ENCODE data around the gene PARP12. TPM values are rescaled to one million over a fixed set of nuclear protein-coding genes. Genes with fewer than 3 reads are reported as not detected.
A peak's percentile ranks its signal among the peaks of the same experiment; 100 is the strongest.

The PARP12 gene
- total RNA-seq, 6 experiments from 2014 or later: 15.7 to 33.1 (median 23.3) TPM

DNA sequence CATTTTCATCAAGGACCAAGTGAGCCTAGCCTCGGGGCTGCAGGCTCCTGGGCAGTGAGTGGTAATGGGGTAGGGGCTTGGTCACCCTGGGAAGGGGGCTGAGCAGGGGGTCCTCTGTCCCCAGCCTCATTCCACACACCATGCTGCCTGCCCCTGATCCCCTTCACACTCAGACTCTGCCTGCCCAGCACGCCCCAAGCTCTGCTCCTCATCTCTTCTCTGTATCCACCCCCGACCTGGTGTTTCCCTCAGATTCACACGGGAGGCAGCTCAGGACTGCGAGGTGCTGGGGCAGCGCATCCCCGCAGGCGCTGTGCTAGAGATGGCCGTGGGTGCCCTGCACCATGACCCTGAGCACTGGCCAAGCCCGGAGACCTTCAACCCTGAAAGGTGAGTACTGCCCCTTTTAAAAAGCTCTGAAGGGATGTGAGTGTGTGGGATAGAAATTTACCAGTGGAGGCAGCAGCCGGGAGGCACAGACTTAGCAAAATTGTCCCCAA lies 47.2 kb downstream of the PARP12 start:
- ATAC-seq (no peak), DNase-seq (peak in 1 of 3 donors; percentile 26)
- Histone ChIP-seq H3K27me3 (no peaks in the 10 kb centered on the region), H3K4me1 (no peaks in the 10 kb centered on the region), H3K36me3 (no peaks in the 10 kb centered on the region), H3K4me3 (no peak overlapping the region), H3K27ac (no peak overlapping the region), H3K9me3 (no peaks in the 10 kb centered on the region)
- 75% methylated on average over 2 of the region's 11 CpGs for WGBS (ENCODE audit: insufficient coverage, low coverage, low lambda C conversion rate, missing lambda C conversion rate)
- intact Hi-C loops (cut with DNase I): no loop called here
- no peak for TF ChIP-seq POLR2A (IDR thresholded peaks at IDR 0.05)
- TF ChIP-seq, protein P1, sequence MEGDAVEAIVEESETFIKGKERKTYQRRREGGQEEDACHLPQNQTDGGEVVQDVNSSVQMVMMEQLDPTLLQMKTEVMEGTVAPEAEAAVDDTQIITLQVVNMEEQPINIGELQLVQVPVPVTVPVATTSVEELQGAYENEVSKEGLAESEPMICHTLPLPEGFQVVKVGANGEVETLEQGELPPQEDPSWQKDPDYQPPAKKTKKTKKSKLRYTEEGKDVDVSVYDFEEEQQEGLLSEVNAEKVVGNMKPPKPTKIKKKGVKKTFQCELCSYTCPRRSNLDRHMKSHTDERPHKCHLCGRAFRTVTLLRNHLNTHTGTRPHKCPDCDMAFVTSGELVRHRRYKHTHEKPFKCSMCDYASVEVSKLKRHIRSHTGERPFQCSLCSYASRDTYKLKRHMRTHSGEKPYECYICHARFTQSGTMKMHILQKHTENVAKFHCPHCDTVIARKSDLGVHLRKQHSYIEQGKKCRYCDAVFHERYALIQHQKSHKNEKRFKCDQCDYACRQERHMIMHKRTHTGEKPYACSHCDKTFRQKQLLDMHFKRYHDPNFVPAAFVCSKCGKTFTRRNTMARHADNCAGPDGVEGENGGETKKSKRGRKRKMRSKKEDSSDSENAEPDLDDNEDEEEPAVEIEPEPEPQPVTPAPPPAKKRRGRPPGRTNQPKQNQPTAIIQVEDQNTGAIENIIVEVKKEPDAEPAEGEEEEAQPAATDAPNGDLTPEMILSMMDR (IDR thresholded peaks at IDR 0.05): no peak

DNA sequence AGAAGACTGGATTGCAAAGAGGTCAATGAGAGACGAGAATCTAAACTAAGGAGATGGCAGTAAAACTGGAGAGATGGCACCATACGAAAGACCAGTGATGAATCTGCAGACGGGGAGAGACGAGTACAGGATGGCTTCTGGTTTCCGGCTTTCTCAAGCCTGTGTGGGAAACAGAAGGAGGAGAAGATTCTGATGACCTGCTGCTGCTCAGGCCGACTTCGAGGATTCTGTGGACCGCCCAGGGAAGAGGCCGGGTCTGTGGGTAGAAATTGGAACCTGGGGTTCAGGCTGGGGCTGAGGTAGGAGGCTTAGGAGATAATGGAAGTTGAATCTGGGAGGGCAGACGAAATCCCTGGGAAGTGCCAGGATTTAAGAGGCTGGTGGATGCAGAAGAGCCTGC lies 48.6 kb downstream of the PARP12 start:
- Histone ChIP-seq H3K27me3 (no peaks in the 10 kb centered on the region), H3K27ac (no peak overlapping the region), H3K4me3 (no peak overlapping the region), H3K36me3 (no peaks in the 10 kb centered on the region), H3K4me1 (peaks cover 0 to 1% (median 0%) of the 10 kb centered on the region in 4 donors), H3K9me3 (no peaks in the 10 kb centered on the region)
- 86% methylated on average over 10 of the region's 10 CpGs for WGBS (ENCODE audit: insufficient coverage, low coverage, low lambda C conversion rate, missing lambda C conversion rate)
- intact Hi-C loops (cut with DNase I): no loop called here
- TF ChIP-seq, protein P1 (IDR thresholded peaks at IDR 0.05): no peak
- no peak for TF ChIP-seq POLR2A (IDR thresholded peaks at IDR 0.05)
- no peak for ATAC-seq
- DNase-seq: no peak

DNA sequence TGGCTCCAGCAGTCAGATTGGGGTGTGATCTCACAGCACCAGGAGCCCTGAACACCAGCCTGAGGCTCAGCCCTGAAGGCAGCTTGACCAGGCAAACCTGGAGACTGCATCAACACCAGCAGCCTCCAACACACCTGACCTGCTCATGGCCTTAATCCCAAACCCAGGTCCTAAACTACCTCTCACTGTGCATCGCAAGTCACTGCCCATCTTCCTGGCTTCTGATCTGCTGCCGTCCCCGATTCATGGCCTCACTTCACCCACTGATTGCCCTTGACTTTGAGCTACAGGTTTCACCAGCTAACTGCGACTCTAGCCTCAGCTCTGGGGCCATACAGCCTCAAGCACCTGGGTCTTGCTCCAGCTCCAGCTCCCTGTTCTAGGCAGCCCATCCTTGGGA lies 49.1 kb downstream of the PARP12 start:
- no peak overlapping the region for H3K4me3 ChIP-seq
- H3K27ac ChIP-seq: no peak overlapping the region
- H3K4me1 ChIP-seq: peaks cover 0 to 5% (median 0%) of the 10 kb centered on the region in 4 donors
- no peak for TF ChIP-seq POLR2A (IDR thresholded peaks at IDR 0.05)
- TF ChIP-seq, protein P1 (IDR thresholded peaks at IDR 0.05): no peak
- 88% methylated on average over 1 of the region's 4 CpGs for WGBS (ENCODE audit: insufficient coverage, low coverage, low lambda C conversion rate, missing lambda C conversion rate)
- H3K36me3 ChIP-seq: no peaks in the 10 kb centered on the region
- H3K9me3 ChIP-seq: no peaks in the 10 kb centered on the region
- ATAC-seq (no peak), DNase-seq (no peak)
- intact Hi-C loops (cut with DNase I): no loop called here
- H3K27me3 ChIP-seq: no peaks in the 10 kb centered on the region

DNA sequence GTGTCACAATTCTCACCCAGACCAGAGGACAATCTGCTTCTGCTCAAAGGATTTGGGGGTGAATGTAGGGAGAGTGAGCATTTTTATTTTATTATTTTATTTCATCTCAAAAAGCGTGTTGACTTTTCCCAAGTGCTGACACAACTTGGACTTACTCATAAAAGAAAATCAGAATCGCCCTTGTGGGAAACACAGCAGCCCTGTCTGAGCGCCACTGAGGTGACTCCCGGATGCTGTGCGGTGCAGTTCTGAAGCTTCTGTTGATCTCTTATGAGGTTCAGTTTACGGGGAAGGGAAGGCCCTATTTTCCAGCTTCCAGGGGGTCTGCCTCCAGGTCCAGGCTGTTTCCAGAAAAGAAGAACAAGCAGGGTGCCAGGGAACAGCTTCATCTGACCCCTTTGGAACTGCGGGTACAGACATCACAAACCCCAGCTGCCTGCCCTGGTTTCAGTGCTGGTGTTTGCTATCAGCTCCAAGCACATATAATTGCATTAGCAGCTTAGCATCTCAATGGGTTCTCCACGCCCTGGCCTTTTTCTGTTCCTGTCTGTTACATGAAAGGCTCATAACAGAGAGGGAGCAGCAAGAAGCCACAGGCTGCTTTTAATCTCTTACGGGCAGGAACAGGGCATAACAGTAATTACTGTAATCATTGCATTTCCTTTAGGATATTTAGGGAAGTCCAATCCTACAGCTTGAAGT lies 52.4 kb downstream of the PARP12 start:
- Histone ChIP-seq H3K4me1 (peaks cover 0 to 7% (median 0%) of the 10 kb centered on the region in 4 donors), H3K36me3 (no peaks in the 10 kb centered on the region), H3K4me3 (no peak overlapping the region), H3K27ac (no peak overlapping the region), H3K27me3 (no peaks in the 10 kb centered on the region), H3K9me3 (no peaks in the 10 kb centered on the region)
- TF ChIP-seq, protein P1 (IDR thresholded peaks at IDR 0.05): no peak
- TF ChIP-seq POLR2A (IDR thresholded peaks at IDR 0.05): no peak
- DNase-seq (no peak), ATAC-seq (no peak)
- intact Hi-C loops (cut with DNase I): no loop called here
- WGBS (ENCODE audit: insufficient coverage, low coverage, low lambda C conversion rate, missing lambda C conversion rate): 89% methylated on average over 9 of the region's 9 CpGs

All from right lobe of liver (tissue), 6 donors.